NB4 (cell line): ENCODE data around the gene PCSK6.

Source experiments
- TF ChIP-seq, protein P1 (sequence below): IDR thresholded peaks from one replicate; pipeline ENCODE4 v1.5.1; 2012; ENCODE audit warnings: low read depth, low read length
- TF ChIP-seq, protein P2 (sequence below): IDR thresholded peaks from 2 replicates; pipeline ENCODE4 v1.6.1; 2011; ENCODE audit warnings: low read depth, low read length

- TF ChIP-seq, protein P1, sequence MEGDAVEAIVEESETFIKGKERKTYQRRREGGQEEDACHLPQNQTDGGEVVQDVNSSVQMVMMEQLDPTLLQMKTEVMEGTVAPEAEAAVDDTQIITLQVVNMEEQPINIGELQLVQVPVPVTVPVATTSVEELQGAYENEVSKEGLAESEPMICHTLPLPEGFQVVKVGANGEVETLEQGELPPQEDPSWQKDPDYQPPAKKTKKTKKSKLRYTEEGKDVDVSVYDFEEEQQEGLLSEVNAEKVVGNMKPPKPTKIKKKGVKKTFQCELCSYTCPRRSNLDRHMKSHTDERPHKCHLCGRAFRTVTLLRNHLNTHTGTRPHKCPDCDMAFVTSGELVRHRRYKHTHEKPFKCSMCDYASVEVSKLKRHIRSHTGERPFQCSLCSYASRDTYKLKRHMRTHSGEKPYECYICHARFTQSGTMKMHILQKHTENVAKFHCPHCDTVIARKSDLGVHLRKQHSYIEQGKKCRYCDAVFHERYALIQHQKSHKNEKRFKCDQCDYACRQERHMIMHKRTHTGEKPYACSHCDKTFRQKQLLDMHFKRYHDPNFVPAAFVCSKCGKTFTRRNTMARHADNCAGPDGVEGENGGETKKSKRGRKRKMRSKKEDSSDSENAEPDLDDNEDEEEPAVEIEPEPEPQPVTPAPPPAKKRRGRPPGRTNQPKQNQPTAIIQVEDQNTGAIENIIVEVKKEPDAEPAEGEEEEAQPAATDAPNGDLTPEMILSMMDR, result no peak
- TF ChIP-seq, protein P2, sequence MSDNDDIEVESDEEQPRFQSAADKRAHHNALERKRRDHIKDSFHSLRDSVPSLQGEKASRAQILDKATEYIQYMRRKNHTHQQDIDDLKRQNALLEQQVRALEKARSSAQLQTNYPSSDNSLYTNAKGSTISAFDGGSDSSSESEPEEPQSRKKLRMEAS, result no peak
Observed at GRCh38 chr15:101490922-101491733, 1.6 kb upstream of the PCSK6 start.
